ENCODE measurements around the gene LGR4.
A peak's percentile ranks its signal among the peaks of the same experiment; 100 is the strongest.
"Not testable (repeated sequence)": the region's sequence is repeated elsewhere in the genome, so short reads cannot be mapped to it uniquely, and the experiment has no call there.

Gene LGR4

DNA sequence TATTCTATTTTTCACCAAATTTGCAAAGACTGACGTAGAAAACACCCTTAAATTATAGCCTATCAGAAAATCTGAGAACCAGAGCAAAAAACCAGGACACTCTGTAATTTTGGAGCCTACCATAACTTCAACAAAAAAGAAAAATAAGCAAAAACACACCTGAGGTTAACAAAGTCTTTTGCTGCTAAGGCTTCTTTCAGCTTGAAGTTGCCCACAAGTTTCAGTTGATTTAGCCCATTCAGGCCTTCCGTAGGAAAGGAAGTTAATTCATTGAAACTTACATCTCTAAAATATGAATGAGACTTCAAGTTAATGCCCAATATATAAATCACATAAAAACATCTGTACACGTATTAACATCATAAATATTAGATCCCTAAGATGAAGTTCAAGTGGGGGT, 99.2 kb downstream of the LGR4 start:
- no peak for DNase-seq

DNA sequence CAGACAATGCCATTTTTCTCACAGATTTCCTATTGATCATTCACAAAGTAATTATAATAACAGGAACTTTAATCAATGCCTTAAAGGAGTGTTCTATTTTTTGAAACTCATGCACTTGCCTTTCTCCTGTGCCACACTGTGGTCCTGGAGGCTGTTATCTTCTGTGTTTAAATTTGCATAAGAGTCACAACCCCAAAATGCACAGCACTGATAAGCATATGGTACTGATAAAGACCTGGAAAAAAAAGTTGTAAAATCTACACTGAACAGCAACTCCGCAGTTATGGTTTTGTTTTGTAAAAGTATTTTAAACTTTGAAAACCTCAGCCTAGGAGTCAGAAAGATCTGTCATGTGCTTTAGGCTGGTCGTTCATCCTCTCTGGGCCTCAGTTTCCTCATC, 100.4 kb downstream of the LGR4 start:
- DNase-seq, result no peak

DNA sequence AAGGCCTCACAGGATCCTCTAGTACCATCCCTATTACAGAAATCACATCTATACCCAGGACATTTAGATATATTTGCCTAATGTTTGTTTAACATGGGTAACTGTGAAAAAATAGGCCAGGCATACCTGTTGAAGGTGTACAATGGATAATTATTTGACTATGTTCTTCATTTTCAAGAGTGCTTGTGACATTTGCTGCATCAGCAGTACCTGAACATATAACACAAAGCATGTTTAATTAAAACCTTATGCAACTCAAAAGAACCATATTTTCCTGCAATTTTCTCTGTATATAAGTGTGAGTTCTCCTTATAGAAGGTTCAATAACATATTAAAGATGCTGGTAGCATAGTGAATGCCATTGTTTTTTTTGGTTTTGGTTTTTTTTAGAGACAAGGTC, 101.1 kb downstream of the LGR4 start:
- DNase-seq, result no peak

DNA sequence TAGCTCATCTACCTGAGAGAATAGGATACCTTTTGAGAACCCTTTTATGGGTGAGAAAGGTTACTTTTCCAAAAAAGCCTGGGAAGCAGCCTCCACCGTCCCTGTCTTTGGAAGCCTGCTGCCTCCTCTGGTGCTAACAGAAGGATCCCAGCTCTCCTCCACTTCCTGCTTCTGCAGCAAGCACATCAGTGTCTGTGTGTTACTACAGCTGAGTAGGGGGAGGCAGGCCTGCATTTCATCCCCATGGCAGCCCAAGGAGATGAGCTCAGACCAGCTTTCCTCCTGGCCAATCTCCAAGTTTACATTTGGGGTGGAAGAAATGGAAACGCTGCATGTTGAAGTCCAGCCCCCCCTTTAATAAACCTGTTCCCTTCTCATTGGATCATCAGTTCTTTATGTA, 102.2 kb downstream of the LGR4 start:
- DNase-seq, result no peak

DNA sequence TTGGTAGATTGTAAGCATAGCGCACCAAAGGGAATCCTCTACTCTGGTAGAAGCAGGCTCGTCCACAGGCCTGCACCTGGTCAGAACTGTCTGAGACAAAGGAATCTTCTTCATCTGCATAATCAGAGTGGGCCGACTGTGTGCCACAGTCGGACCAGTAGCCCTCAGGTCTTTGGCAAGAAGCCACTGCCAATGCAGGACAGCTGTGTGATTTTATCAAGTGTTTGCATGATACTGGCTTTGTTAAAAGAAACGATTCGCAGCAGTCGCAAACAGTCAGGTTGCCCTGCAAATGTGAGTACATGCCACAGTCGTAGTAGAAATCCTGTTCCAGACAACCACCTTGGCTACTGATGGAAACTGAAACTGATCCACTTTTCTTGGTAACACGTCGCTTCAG, 104.7 kb downstream of the LGR4 start:
- DNase-seq, result no peak

DNA sequence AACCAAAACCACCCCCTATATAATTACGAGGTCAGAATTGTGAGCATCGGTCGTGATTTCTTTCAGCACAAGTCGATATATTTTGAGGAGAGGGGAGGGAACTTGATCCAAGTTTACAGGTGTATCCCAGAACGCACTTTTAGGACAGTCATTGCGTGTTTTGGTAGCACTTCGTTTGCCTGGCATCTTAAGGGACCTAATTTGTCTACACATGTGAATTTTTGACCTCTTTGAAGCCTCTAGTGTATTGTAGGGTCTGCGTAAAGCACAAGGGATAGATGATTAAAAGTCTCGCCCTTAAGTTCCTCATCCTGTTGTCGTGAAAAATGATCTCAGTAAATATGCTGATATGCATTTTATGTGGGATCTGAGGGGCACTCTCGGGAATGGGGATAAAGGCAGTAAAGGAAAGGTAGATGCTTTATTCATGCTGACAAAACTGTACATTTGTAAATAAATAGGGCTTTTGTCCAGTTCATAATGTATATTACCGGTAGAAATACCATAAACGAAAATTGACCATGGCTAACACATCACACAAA, 108.9 kb downstream of the LGR4 start:
- DNase-seq, result no peak

DNA sequence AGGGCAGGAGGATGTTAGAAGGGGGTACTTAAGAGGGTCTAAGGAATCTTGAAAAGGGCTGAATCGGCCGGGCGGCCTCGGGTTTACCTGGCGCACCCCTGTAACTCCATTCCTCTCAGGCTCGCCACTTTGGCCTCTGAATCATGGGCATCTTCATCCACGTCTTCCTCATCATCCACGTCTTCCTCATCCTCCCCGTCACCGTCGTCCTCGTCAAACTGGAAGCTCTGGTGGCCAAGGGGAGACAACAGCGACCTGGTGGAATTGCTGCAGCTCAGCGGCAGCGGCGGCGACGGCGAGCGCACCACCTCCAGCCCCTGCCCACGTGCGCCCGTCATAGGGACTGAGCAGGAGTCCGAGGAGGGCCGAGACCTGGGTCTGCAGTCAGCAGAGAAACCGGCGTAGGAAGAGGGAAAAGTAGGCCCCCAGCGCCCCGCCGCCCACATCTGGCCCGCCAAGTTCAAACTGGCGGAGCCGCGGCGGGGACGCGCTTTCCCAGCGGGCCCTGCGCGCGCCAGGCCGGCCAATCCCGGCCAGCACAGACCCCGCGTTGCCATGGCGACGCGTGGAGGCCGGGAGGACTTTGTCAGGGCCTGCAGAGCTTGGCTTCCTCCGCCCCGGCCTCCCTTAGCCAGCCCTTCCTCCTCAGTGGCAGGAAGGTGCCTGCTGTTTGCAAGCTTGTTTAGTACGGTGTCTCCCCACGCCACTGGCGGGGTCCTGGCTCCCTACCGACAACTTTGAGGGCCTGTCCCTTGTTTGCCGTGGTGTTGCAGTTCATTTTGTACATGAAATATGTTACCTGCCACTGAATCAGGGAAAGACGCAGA, 109.6 kb downstream of the LGR4 start, which contains the start of gene CCDC34:
CCDC34 (minus strand) TSS at position 467 of the 827 bp plus-strand sequence; CDS start at position 446, 21 bp downstream.
- peak; percentile 88 for DNase-seq

DNA sequence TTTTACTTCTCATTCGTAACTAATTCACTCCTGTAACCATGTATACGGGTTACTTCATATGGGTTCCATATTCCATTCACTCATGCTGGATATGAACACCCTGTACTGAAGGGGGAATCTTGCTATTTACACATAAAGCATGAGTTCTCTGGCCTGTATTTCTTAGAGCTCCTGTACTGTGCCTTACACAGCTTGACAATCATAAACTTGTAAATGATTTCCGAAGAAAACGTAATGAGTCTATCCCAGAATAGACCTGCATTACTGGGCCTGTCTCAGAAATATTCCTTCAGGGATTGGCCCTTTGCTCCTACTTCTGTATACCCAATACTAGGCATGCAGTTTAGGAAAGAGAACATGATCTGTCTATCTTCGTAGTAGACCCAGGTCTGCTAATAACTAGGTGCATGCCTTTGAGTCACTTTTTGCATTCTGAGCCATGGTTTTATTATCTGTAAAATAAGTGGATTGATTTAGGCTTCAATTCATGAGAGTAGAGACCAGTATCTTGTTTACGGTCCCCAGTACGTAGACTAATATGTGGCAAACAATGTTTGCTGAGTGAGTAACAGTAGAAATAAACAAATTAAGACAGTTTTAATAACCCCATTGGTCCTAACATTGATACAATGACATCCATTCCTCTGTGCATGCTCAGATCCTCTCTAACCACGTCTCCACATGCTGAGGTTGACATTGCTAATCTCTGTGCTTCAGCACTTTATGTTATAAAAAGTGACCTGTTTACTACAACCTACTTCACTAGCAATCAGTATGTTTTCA, 110.8 kb downstream of the LGR4 start:
- DNase-seq, result no peak

DNA sequence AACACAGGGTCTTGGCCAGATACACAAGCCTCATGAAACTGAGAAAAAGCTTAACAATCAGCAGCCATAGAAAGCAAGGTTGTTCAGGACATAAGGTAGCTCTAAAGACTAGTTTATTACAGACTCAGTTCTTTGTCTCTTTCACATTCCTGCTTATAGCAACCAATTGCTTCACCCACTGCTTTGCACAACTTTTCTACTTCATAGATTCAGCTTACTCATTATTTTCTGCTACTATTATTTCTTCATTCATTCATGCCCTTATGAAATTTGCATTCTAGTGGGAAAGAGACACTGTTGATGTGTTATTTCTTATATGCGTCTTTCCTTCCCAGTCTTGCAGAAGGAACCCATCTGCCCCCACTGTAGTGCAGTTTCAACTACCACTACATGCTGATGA, 114.3 kb downstream of the LGR4 start:
- DNase-seq, result no peak

DNA sequence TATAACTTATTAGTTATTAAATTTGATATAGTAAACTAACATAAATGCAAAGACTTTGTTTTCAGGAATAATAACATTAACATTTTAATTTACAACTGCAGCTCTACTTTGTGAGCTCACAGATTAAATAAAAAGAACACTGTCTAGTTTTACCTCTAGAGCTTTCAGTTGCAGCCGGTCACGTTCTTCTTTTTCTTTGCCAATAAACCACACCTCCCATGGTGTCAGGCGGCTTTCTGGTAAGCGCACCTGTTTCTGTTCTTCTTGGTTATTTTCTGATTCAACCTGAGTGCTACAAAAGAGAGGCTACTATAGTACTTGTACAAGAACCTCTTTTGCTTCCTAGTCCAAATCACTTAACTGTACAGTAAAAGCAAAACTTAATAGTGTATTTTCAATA, 115.3 kb downstream of the LGR4 start:
- DNase-seq, result no peak

DNA sequence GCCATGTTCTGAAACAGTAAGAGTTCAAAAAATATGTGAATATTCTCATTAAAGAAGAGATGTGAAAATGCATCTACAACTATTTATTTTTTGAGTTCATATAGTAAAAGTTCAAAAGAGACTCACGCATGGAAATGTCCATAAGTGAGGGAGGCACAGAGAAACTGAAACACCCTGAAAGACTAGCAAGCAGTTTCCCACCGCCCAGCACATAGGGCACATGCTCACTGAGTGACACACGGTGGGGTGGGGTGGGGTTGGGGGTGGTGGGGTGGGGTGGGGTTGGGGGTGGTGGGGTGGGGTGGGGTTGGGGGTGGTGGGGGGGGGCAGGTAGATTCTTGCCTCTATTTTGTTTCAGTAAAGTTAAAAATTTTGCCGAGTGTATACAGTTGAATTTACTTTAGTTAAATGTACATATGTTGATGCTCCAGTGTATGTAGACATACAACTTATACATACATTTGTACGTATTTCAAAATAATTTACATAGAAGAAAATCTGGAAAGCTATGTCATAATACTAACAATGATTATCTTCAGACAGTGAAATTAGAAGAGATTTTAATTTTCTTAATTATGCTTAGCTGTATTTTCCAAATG, 115.9 kb downstream of the LGR4 start:
- no peak for DNase-seq

DNA sequence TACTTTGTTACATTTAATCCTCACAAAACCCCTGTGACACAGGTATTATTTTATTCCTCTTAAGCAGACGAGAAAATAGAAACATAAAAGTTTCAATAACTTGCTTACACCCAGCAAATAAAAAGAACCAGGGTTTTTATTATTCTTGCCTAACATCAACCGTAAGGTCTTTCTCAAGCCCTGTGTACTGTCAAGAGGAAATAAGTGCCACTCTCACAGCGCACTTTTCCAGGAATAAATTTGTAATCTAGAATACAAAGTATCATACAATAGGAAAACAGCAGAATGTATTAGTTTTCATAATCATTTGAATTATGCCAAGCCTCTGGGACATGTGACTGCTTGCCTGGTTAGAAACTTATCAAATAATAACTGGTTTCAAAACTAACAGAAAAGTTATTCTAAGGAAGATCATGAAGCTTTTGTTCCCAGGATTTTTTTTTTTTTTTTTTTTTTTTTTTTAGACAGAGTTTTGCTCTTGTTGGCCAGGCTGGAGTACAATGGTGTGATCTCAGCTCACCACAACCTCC, 117.0 kb downstream of the LGR4 start:
- no peak for DNase-seq

DNA sequence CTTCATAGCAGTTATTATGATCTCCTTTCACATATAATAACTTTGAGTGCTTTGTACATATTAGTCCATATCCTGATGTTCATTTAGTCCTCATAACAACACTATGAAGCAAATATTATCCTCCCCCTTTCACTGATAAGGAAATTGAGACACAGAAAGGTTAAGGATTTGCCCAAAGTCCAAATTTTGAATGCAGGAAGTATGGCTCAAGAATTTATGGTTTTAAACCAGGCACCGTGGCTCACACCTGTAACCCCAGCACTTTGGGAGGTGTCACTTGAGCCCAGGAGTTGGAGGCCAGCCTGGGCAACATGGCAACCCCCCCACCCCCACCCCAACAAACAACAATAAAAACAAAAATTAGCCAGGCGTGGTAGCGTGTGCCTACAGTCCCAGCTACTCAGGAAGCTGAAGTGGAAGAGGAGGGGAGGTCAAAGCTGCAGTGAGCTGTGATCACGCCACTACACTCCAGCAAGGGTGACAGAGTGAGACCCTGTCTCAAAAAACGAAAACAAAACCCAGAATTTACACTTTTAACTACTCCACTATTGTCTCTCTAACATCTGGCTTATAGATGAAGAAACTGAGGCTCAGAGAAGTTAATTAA, 118.1 kb downstream of the LGR4 start:
- DNase-seq, result no peak

DNA sequence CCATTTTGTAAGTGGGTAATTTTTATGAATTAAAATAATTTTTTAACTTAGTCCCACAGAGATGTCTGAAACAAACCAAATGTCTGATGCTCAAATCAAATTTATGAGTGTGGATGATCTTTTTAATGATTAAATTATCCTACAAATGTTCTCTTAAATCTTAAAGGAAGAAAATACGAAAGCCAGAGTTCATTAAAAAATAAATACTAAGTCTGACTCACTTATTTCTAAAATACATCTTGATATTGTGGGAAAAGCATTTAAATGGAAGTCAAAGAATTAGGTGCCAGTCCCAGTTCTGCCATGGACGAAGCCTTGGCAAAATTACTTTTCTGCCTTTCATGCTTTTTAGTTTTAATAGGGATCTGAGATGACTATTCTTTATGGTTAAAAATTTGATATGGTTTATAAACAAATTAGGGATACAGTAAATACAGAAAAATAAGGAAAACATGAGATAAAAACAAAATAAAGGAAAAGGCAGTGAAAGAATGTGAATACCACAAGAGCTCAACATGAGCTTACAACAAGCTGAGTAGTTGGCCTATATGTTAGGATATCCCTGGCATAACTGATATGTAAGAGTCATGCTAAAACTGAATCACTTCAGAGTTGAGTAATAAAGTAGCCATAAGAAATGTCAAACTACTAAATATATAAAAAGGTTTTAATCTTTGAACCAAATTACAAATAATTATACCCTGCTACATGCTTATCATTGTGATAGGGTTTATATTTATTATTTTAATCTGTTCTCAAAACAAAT, 118.8 kb downstream of the LGR4 start:
- DNase-seq, result no peak

DNA sequence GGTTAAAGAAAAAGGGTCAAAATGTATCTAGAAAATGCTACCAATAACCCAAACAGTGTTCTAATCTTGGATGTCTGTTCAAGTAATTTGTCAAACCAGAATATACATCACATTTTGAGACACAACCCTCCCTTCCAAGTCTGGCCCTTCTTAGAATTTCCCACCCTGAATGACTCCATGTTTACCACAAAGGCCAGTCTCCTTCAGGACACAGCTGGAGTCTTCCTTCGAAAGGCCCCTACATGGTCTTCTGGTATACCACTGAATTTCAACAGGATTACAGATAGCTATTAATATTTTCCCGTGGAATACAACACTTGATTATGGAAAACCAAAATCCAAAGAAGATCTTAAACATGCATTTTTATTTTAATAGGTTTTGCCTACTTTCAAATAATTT, 119.8 kb downstream of the LGR4 start:
- no peak for DNase-seq

DNA sequence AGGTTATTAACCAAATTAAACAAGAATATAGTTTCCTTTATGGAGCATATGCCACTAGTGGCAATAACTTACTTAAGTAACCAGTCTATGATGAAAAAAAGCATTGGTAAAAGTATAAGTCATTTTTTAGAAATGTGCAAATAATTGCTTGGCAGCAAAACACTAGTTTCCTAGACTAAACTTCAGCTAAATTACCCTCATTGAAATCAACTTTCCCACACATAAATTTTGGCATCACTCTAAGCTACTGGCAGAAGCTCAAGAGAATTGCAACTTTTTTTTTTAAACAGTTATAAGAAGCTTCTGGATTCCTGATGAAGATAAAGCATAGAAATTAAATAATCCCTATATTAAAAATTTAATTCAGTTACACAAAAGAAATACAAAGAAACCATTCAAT, 122.1 kb downstream of the LGR4 start:
- DNase-seq, result no peak

DNA sequence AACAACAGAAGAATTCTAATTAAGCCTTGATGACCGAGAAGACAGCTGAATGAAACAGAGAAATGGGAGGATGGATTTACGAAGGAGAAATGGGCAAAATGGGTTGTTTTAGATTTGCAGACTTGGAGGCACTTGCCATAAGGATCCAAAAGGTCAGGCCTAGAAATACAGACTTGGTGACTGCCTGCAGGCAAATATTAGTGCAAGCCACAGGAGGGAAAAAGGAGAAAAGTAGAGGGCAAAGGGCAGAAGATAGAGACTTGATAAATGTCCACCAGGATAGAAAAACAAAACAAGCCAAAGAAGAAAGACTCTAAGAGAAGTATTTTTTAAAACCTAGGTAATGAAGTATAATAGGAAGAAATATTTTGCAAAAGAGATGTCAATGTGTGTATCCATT, 122.7 kb downstream of the LGR4 start:
- DNase-seq, result no peak

DNA sequence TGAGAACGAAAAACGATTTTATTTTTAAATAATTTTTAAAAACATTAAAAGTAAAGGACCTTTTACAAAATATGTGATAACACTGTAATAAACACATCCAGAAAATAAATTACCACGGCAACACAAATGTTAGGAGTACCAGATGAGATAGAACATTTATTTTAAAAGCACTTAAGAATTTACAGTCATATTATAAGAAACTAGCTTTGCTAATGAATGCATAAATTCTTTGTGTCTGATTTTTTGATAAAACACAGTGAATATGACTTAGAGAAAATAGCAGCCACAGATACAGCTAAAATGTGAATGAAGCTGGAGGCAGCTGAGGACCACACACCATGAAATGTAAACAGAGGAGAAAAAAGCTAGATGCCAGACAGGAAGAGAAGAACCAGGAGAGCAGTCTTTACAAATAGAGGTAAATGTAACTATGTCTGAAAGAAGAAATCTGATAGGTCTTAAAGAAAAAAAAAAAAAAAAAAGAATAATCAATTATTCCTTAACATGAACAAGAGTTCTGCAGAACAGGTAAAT, 124.2 kb downstream of the LGR4 start:
- no peak for DNase-seq

DNA sequence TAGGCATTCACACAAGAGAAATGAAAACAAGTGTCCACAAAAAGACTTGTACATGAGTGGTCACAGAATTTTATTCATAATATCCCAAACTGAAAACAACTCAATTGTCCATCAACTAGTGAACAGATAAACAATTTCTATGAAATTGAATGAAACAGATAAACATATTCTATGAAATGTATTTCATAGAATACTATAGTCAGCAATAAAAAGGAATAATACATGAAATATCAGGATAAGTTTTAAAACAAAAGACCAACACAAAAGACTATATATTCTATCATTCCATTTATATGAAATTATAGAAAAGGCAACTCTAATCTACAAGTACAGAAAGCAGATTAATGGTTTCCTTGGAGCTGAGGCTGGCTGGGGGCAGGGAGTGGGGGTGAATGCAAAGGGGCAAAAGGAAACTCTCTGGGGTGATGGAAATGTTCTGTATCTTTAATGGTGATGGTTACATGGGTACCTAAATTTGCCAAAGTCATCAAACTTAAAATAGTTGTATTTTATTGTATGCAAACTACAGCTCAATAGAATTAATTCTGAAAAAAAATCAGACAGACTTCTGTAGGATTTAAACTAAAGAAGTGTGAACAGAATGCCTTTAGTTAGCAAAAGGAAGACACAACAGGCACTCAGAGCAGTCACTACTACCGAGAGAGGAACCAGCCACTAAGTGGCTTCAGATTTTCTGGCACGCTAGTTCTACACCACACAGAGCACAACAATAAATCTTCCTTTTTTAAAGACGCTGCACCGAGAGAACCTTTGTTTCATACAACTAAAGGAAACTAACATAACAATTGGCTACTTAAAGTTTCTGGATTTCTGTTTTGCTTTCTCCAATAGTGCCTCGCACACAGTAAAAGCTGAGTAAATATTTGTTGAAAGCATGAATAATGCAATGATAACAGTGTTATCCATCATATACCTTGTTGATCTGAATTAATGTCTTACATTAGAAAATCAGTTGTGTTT, 124.9 kb downstream of the LGR4 start:
- no peak for DNase-seq

DNA sequence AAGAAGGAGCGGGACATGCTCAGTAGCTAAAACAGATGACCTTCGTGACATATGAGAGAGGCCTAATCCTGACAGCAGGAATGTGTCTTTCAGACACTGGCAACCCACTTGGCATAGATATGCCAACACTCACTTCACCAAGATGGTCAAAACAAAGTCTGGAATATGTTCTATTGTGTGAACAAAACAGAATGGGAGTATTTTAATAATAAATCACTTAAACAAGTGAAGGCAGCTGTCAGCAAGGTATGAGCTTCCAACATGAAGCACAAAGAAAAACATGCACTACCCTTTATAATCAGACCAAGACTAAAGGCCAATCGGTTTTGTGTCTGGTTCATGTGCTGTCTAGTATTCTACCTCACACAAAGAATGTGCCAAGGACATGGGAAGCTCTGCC, 132.6 kb downstream of the LGR4 start:
- DNase-seq, result no peak

DNA sequence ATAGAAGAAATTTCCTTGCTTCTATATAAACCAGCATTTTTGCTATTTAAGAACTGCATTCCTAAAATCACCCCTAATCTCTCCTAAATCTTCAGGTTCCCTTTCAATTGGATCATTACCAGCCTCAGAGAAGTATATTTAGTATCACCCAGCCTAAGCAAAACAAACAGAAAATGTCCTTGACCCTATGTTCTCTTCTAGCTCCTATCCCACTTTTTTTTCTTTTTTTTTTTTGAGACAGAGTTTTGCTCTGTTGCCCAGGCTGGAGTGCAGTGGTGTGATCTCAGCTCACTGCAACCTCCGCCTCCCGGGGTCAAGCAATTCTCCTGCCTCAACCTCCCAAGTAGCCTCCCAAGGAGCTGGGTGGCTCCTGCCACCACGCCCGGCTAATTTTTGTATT, 137.8 kb downstream of the LGR4 start:
- DNase-seq, result not testable (repeated sequence)
